ENCODE data around the gene GP5.

Gene GP5

GRCh38 chr3:194346621-194347020 is 52.4 kb downstream of the GP5 start:
- no peak for DNase-seq

- no peak for DNase-seq
These were observed 53.0 kb downstream of the GP5 start for GRCh38 chr3:194346035-194346434.

Measured in activated CD4-positive, alpha-beta T cell treated with anti-CD3 and anti-CD28 coated beads for 4 hours (primary cell).